Bronchial epithelial cell (primary cell): ENCODE data around the gene ZBTB22. TPM values are rescaled to one million over a fixed set of nuclear protein-coding genes. Genes with fewer than 3 reads are reported as not detected.
A peak's percentile ranks its signal among the peaks of the same experiment; 100 is the strongest.

Experiments used
- DNase-seq: peaks from one replicate; pipeline ENCODE4 v3.0.0-alpha.2; 2010; ENCODE audit warnings: low read depth
- FAIRE-seq: peaks from 2 replicates; lab custom pipeline; 2011; peaks lifted over from hg19 to GRCh38; lab: Jason Lieb, UNC
- H3K27me3 ChIP-seq: 2 replicates; pipeline ENCODE4 v1.5.1; 2011; ENCODE audit warnings: low read length; ENCODE audit not compliant: control insufficient read depth, insufficient read depth
- H3K36me3 ChIP-seq: 2 replicates; pipeline ENCODE4 v1.5.1; 2011; ENCODE audit warnings: low read length; ENCODE audit not compliant: control insufficient read depth, insufficient read depth
- H3K4me3 ChIP-seq: 2 replicates; pipeline ENCODE4 v1.5.1; 2011; ENCODE audit warnings: mild to moderate bottlenecking, low read depth, low read length, control low read depth
- total RNA-seq: library from RNA; depleted of rRNA; stranded (reverse); fragments of >200 nt; gene quantifications from 2 replicates; pipeline ENCODE4 v1.2.1, GENCODE V29; 2014
- TF ChIP-seq, protein P1 (sequence below): IDR thresholded peaks from 2 replicates; pipeline ENCODE4 v1.5.1; 2011; ENCODE audit warnings: mild to moderate bottlenecking, moderate library complexity, low read length, control low read depth, inconsistent platforms; ENCODE audit not compliant: insufficient read depth, severe bottlenecking

The ZBTB22 gene
- total RNA-seq, 1 donor from 2014 or later = 13.2 TPM

DNA sequence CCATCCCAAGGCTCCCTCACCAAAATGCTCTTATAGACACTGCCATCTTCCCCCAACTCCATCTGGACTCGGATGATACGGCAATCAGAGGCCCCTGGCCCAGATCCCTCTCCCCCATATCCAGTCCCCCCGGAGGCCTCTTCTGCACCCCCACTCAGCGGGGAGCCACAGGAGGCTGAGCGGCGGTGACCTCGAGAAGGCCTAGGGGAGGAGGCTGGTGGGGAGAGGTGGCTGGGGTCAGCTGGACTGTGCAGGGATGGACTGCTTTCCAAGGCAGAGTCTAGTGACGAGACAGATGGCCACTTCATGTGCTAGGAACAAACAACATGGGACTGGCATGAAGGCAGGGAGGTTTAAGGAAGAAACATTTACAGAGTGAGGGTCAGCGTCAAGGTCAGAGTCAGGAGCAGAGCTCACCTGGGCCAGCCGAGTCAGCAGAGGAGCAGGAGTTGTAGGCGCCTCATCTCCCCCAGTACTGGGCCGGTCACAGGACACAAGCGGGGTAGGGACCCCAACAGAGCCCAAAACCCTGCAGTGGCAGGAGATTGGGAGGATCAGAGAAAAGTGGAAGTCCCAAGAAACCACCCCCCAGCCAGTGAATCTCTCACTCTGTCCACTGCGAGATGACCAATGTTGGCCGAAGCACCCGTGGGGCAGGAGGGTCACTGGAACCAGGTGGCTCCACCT lies 24.4 kb downstream of the ZBTB22 start:
- DNase-seq = no peak
- peaks cover 27% of the 10 kb centered on the region for H3K36me3 ChIP-seq
- no peaks in the 10 kb centered on the region for H3K27me3 ChIP-seq
- TF ChIP-seq, protein P1, sequence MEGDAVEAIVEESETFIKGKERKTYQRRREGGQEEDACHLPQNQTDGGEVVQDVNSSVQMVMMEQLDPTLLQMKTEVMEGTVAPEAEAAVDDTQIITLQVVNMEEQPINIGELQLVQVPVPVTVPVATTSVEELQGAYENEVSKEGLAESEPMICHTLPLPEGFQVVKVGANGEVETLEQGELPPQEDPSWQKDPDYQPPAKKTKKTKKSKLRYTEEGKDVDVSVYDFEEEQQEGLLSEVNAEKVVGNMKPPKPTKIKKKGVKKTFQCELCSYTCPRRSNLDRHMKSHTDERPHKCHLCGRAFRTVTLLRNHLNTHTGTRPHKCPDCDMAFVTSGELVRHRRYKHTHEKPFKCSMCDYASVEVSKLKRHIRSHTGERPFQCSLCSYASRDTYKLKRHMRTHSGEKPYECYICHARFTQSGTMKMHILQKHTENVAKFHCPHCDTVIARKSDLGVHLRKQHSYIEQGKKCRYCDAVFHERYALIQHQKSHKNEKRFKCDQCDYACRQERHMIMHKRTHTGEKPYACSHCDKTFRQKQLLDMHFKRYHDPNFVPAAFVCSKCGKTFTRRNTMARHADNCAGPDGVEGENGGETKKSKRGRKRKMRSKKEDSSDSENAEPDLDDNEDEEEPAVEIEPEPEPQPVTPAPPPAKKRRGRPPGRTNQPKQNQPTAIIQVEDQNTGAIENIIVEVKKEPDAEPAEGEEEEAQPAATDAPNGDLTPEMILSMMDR = no peak
- no peak for FAIRE-seq
- no peak overlapping the region for H3K4me3 ChIP-seq

DNA sequence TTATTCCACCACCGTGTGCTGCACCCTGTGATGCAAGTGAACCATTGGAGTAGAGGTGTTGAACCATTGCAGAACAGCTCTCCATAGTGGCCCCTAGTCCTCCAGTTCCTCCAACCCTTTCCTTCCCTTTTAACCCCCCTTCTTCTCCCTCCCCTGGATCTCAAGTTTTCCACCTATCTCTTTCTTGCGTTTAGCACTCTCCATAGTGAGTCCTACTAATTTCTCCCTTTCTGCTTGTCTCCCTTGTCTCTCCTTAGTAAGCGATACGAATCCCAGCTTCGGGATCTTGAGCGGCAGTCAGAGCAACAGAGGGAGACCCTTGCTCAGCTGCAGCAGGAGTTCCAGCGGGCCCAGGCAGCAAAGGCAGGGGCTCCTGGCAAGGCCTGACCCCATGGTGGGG lies 27.1 kb downstream of the ZBTB22 start:
- DNase-seq (no peak), FAIRE-seq (no peak)
- Histone ChIP-seq H3K27me3 (no peaks in the 10 kb centered on the region), H3K36me3 (peaks cover 28% of the 10 kb centered on the region), H3K4me3 (peak overlapping the region; percentile 80)
- TF ChIP-seq, protein P1 = no peak

DNA sequence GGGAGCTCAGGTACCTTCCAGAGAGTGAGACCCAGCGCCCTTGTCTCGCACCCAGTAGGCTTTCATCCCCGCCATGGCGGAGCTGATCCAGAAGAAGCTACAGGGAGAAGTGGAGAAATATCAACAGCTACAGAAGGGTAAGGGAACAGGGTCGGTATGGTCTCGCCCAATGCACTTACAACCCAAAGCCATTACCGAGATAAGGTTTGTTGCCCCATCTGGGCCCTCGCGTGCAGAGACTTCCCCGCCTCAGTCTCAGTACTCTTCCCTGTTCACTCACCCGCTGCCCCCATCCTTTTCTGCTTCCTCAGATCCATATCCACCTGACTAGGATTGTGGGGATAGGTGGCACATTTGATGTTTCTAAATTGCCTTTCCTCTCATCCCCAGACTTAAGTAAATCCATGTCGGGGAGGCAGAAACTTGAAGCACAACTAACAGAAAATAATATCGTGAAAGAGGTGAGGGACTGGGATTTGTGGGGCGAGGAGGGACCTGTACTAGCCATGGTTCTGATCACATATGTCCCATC lies 27.7 kb downstream of the ZBTB22 start:
- no peaks in the 10 kb centered on the region for H3K27me3 ChIP-seq
- no peak for FAIRE-seq

DNA sequence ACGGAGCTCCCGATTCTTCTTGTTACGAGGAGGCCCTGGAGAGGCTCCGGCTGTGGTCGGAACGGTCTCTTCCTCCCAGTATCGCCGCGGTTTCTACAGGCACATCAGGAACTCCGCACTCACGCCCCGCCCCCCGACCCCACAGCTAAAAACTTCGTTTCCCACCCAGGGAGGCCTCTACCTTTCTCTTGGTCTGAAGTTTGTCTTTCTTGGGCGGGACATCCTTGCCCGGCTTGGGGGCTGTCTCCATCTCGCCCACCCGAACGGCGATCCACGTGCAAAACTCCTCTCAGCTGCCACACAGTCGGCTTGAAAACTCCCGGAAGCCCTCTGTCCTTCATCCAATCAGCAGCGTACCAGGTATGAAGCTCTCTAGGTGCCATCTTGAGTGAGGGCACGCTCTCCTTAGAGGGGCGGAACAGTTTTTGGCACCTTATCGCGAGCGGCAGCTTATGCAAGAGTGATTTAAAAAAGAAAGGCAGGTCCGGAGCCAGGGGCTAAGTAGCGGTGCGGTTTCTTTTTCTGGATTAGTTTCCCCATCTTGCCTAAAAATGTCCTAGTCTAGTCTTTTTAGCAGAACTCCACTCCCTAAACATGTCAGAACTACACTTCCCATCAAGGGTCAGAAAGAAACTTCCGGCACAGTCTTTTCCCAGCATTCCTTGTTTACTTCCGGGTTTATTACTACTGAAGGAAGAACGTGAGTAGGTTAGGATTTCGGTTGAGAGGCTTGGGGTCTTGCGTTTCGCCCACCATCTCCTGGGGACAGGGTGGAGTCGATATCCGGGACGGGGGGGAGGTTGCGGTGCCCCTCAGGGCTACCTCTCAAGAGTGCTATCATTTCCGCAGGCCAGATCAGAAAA lies 28.4 kb downstream of the ZBTB22 start, which contains the start of the genes PFDN6 and WDR46:
TSS of gene PFDN6 (plus strand) at position 681 of the 863 bp plus-strand sequence. CDS start 256 bp downstream, outside the sequence.
TSS of gene WDR46 (minus strand) at position 319 of the 863 bp plus-strand sequence. CDS start at position 250, 69 bp downstream.
- TF ChIP-seq, protein P1 = no peak
- Histone ChIP-seq H3K4me3 (peak within 1 kb of the TSS; percentile 80), H3K36me3 (peaks cover 22% of the 10 kb centered on the region), H3K27me3 (no peaks in the 10 kb centered on the region)
- DNase-seq = peak; percentile 90
- FAIRE-seq = no peak

More for the DNA sequence above, 27.7 kb downstream of the ZBTB22 start:
- TF ChIP-seq, protein P1 = no peak
- peaks cover 24% of the 10 kb centered on the region for H3K36me3 ChIP-seq
- peak overlapping the region; percentile 80 for H3K4me3 ChIP-seq
- no peak for DNase-seq

DNA sequence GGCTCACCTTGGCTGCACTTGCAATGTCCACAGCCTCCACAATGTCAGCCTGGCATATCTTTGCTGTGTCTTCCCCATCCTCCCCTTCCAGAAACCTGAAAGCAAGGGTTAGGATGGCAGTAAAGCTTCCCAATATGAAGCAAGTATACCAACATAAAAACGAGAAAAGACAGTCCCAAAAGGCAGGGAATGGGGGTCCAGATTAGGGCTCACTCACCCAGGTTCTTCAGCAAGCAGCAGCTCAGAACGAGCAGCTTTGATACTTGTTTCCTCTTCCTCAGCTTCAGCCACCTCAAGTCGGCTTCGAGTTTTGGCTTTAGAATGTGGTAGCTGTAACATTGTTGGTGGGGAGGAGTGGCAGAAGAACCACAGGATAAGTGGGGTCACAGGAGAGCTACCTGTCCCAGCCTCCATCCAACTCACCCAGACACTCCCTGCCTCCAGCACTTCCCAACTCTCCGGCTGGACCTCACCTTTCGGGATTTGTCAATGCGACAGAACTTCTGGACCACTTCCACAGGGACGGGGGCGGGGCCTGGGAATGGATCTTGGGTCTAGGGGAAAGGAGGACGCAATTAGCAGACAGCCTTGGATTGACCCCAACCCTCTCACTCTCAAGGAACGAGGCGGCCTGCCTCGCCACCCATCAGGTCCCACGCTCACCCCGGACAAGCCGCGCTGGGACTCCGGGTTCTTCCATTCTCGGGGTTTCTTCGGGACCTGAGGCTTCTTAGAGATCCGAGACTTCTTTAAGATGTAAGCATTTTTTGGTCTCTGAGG lies 29.2 kb downstream of the ZBTB22 start:
- H3K4me3 ChIP-seq = peak overlapping the region; percentile 80
- H3K27me3 ChIP-seq = no peaks in the 10 kb centered on the region
- FAIRE-seq (no peak), DNase-seq (no peak)
- TF ChIP-seq, protein P1 = no peak
- H3K36me3 ChIP-seq = peaks cover 19% of the 10 kb centered on the region
